Spleen (tissue), 11 donors: ENCODE results near the gene SUN3. TPM values are rescaled to one million over a fixed set of nuclear protein-coding genes. Genes with fewer than 3 reads are reported as not detected.

ENCODE experiments used
- DNase-seq: peaks from one replicate; pipeline ENCODE4 v3.0.0-alpha.2; 2020
- H3K27ac ChIP-seq, 8 donors: fragments of 200-600 bp; sonication (generic) in 7 of 8; 1 replicate in 4 of 8; 2 replicates in 4 of 8; pipeline versions ENCODE4 v1.5.0 to v1.8.0; 2016 to 2021; ENCODE audit warnings: inconsistent platforms in 4 of 8, mild to moderate bottlenecking in 4 of 8, moderate library complexity in 1 of 8
- H3K27me3 ChIP-seq, 7 donors: fragments of 200-600 bp; sonication (generic) in 6 of 7; replicated peaks in 1 of 7; 1 replicate in 4 of 7; 2 replicates in 3 of 7; pipeline versions ENCODE4 v1.5.0 to v1.8.0; 2016 to 2021; ENCODE audit warnings: inconsistent platforms in 3 of 7, mild to moderate bottlenecking in 1 of 7
- H3K36me3 ChIP-seq, 6 donors: fragments of 200-600 bp; sonication (generic) in 5 of 6; 1 replicate in 4 of 6; 2 replicates in 2 of 6; pipeline versions ENCODE4 v1.5.0 to v1.8.0; 2016 to 2021; ENCODE audit warnings: inconsistent platforms in 2 of 6
- H3K4me1 ChIP-seq, 6 donors: fragments of 200-600 bp; sonication (generic) in 5 of 6; 1 replicate in 3 of 6; 2 replicates in 3 of 6; pipeline versions ENCODE4 v1.5.0 to v1.8.0; 2016 to 2021; ENCODE audit warnings: inconsistent platforms in 3 of 6
- H3K4me3 ChIP-seq, 8 donors: fragments of 200-600 bp; sonication (generic) in 7 of 8; 1 replicate in 4 of 8; 2 replicates in 4 of 8; pipeline versions ENCODE4 v1.5.0 to v1.8.0; 2016 to 2021; ENCODE audit warnings: inconsistent platforms in 4 of 8, mild to moderate bottlenecking in 4 of 8, moderate library complexity in 2 of 8
- H3K9me3 ChIP-seq, 8 donors: fragments of 200-600 bp; sonication (generic) in 7 of 8; 1 replicate in 4 of 8; 2 replicates in 4 of 8; pipeline versions ENCODE4 v1.5.0 to v1.8.0; 2016 to 2021; ENCODE audit warnings: inconsistent platforms in 4 of 8
- POLR2A ChIP-seq, 3 donors: fragments of 450-650 bp; IDR thresholded peaks; one replicate each; pipeline ENCODE4 v1.5.1; 2017; ENCODE audit warnings: antibody characterized with exemption in 3 of 3, mild to moderate bottlenecking in 1 of 3
- POLR2AphosphoS5 ChIP-seq, 3 donors: sonication (generic); formaldehyde crosslinking; IDR thresholded peaks; one replicate each; pipeline ENCODE4 v1.5.1; 2017; ENCODE audit warnings: antibody characterized with exemption in 3 of 3
- WGBS, 5 donors: extraction: QIAGEN DNeasy Blood & Tissue Kit in 3 of 5; methylation state at CpG; one replicate each; pipeline versions ENCODE4 v1.1.5 to v1.1.7; 2013 to 2018; 5-methylcytosine and 5-hydroxymethylcytosine counted together
- intact Hi-C: fragments of 100-400 bp; cut with DNase I; formaldehyde crosslinking; loops from one replicate; pipeline ENCODE4 v1.15.0; 2023; ENCODE audit warnings: low total_unique reads
- polyA plus RNA-seq, 3 donors: library from polyadenylated mRNA; stranded (reverse); fragments of 200-250 nt; gene quantifications; one replicate each; pipeline ENCODE4 v1.2.1, GENCODE V29; 2013
- total RNA-seq, 7 donors: library from RNA; depleted of rRNA in 3 of 7; stranded (reverse); fragments of >200 nt in 3 of 7; fragmentation: NEBNext Ultra II Directional in 4 of 7; extraction: Animal tissue kit (Norgen Biotek cat#: 25700) in 4 of 7; gene quantifications; one replicate each; pipeline versions ENCODE4 v1.1.0 to v1.2.1, GENCODE V29; 2016 to 2021
- TF ChIP-seq, protein P1 (sequence below), 11 experiments: fragments of 200-600 bp in 7 of 11; fragments of 450-650 bp in 4 of 11; sonication (generic) in 4 of 11; IDR thresholded peaks in 8 of 11; conservative IDR thresholded peaks in 3 of 11; 1 replicate in 7 of 11; 2 replicates in 4 of 11; pipeline versions ENCODE4 v1.4.0 to v1.8.0; 2016 to 2021; ENCODE audit warnings: antibody characterized with exemption in 11 of 11, inconsistent platforms in 4 of 11, mild to moderate bottlenecking in 1 of 11
- donor health status: healthy with polysubstance abuse.
- donor health status: DM: no; HTN: no; CAD: no; lungs with moderate emphysema.
- donor health status: DM: no; HTN: no; CAD: no.
- donor health status: Bipolar disorder and iron deficiency.
- donor health status: healthy.
- donor health status: DM: no; HTN: no; CAD: no.
- donor health status: DM: yes; HTN: yes; CAD: no.

The SUN3 gene
- total and polyA plus RNA-seq, 10 donors, result not detected

- WGBS, 5 donors, result 49 to 78% (median 72%) methylated on average over 5 of the region's 5 CpGs
Observed at GRCh38 chr7:47965456-47965855, 63.5 kb downstream of the SUN3 start.

GRCh38 chr7:47962262-47962661 is 66.6 kb downstream of the SUN3 start:
- Histone ChIP-seq H3K9me3 (no peaks in the 10 kb centered on the region), H3K4me3 (no peak overlapping the region), H3K36me3 (peaks cover 10 to 73% (median 64%) of the 10 kb centered on the region in 6 donors), H3K4me1 (no peaks in the 10 kb centered on the region), H3K27ac (no peak overlapping the region), H3K27me3 (no peaks in the 10 kb centered on the region)
- intact Hi-C loops, result no loop called here
- TF ChIP-seq, protein P1, sequence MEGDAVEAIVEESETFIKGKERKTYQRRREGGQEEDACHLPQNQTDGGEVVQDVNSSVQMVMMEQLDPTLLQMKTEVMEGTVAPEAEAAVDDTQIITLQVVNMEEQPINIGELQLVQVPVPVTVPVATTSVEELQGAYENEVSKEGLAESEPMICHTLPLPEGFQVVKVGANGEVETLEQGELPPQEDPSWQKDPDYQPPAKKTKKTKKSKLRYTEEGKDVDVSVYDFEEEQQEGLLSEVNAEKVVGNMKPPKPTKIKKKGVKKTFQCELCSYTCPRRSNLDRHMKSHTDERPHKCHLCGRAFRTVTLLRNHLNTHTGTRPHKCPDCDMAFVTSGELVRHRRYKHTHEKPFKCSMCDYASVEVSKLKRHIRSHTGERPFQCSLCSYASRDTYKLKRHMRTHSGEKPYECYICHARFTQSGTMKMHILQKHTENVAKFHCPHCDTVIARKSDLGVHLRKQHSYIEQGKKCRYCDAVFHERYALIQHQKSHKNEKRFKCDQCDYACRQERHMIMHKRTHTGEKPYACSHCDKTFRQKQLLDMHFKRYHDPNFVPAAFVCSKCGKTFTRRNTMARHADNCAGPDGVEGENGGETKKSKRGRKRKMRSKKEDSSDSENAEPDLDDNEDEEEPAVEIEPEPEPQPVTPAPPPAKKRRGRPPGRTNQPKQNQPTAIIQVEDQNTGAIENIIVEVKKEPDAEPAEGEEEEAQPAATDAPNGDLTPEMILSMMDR (IDR thresholded peaks at IDR 0.05 in 8 of 11, conservative IDR thresholded peaks at IDR 0.05 in 3 of 11), result no peak
- TF ChIP-seq POLR2A (IDR thresholded peaks at IDR 0.05) (no peak), POLR2AphosphoS5 (IDR thresholded peaks at IDR 0.05) (no peak)
- DNase-seq, result no peak
- 91 to 98% (median 95%) methylated on average over 3 of the region's 3 CpGs for WGBS, 5 donors

More at GRCh38 chr7:47965456-47965855, 63.5 kb downstream of the SUN3 start:
- Histone ChIP-seq H3K4me3 (no peak overlapping the region), H3K9me3 (no peaks in the 10 kb centered on the region), H3K36me3 (peaks cover 10 to 97% (median 77%) of the 10 kb centered on the region in 6 donors), H3K27me3 (no peaks in the 10 kb centered on the region), H3K4me1 (peaks cover 0 to 19% (median 8%) of the 10 kb centered on the region in 6 donors), H3K27ac (no peak overlapping the region)
- TF ChIP-seq, protein P1 (IDR thresholded peaks at IDR 0.05 in 8 of 11, conservative IDR thresholded peaks at IDR 0.05 in 3 of 11), result no peak
- TF ChIP-seq POLR2A (IDR thresholded peaks at IDR 0.05) (no peak), POLR2AphosphoS5 (IDR thresholded peaks at IDR 0.05) (no peak)
- DNase-seq, result no peak
- intact Hi-C loops, result no loop called here

DNA sequence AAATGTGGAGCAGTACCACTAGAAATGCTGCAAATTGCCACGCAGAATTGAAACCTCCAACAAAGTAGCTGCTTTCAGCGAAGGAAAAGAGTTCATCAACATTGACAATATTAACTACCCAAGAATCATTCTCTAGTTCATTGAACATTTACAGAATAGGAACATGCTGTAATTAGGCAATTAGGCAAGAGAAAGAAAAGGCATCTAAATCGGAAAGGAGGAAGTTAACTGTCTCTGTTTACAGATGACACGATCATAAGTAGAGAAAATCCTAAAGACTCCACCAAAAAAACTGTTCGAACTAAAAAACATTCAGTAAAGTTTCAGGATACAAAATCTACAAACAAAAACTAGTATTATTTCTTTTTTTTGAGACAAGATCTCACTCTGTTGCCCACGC is 71.8 kb downstream of the SUN3 start:
- Histone ChIP-seq H3K36me3 (peaks cover 0 to 59% (median 35%) of the 10 kb centered on the region in 6 donors), H3K27me3 (no peaks in the 10 kb centered on the region), H3K4me3 (no peak overlapping the region), H3K9me3 (no peaks in the 10 kb centered on the region), H3K27ac (no peak overlapping the region), H3K4me1 (no peaks in the 10 kb centered on the region)
- intact Hi-C loops, result no loop called here
- no peak for TF ChIP-seq POLR2A (IDR thresholded peaks at IDR 0.05)
- TF ChIP-seq, protein P1 (IDR thresholded peaks at IDR 0.05 in 8 of 11, conservative IDR thresholded peaks at IDR 0.05 in 3 of 11), result no peak
- TF ChIP-seq POLR2AphosphoS5 (IDR thresholded peaks at IDR 0.05), result no peak
- WGBS, 5 donors, result 71 to 78% (median 74%) methylated on average over 6 of the region's 6 CpGs
- DNase-seq, result no peak

GRCh38 chr7:47956220-47956619 is 72.7 kb downstream of the SUN3 start:
- Histone ChIP-seq H3K4me3 (no peak overlapping the region), H3K36me3 (peaks cover 0 to 49% (median 26%) of the 10 kb centered on the region in 6 donors), H3K9me3 (no peaks in the 10 kb centered on the region), H3K27me3 (no peaks in the 10 kb centered on the region), H3K4me1 (no peaks in the 10 kb centered on the region), H3K27ac (no peak overlapping the region)
- 90 to 93% (median 90%) methylated on average over 6 of the region's 6 CpGs for WGBS, 5 donors
- TF ChIP-seq, protein P1 (IDR thresholded peaks at IDR 0.05 in 8 of 11, conservative IDR thresholded peaks at IDR 0.05 in 3 of 11), result no peak
- no peak for TF ChIP-seq POLR2A (IDR thresholded peaks at IDR 0.05)
- TF ChIP-seq POLR2AphosphoS5 (IDR thresholded peaks at IDR 0.05), result no peak
- DNase-seq, result no peak
- intact Hi-C loops, result no loop called here
